ENCODE data around the gene SGSH. TPM values are rescaled to one million over a fixed set of nuclear protein-coding genes. Genes with fewer than 3 reads are reported as not detected.

Gene SGSH
- 19.2 and 19.4 TPM in 2 replicates for total RNA-seq

GRCh38 chr17:80220054-80220735 is at the start of gene SGSH, which contains the start of gene SLC26A11:
Gene SGSH, minus strand, starts transcription at chr17:80220333. Its CDS starts 20 bp downstream, at chr17:80220313.
Gene SLC26A11, plus strand, starts transcription at chr17:80220427. Its CDS starts 1,134 bp downstream, at chr17:80221561.

GRCh38 chr17:80260791-80261158 is 40.6 kb upstream of the SGSH start, which contains the start of gene RNF213:
Gene RNF213, plus strand, starts transcription at chr17:80260852. Its CDS starts 2,830 bp downstream, at chr17:80263682.

GRCh38 chr17:80169784-80170500 is 50.2 kb downstream of the SGSH start, which contains the start of gene CARD14:
Gene CARD14, plus strand, starts transcription at chr17:80170030. Its CDS starts 11,409 bp downstream, at chr17:80181439.

Other genes with a start within 250 kb of the SGSH start
- gene TBC1D16, start 184.5 kb downstream of the SGSH start, total RNA-seq: 56.9 and 64.1 TPM in 2 replicates
- 0.78 and 5.7 TPM in 2 replicates for gene CCDC40, start 183.7 kb downstream of the SGSH start, total RNA-seq
- gene GAA, start 118.8 kb downstream of the SGSH start, total RNA-seq: 82.9 and 91.9 TPM in 2 replicates
- 59.5 and 64.0 TPM in 2 replicates for gene EIF4A3, start 73.2 kb downstream of the SGSH start, total RNA-seq
- 0.15 TPM in 1 of 2 replicates, not detected in the other for gene CARD14, start 50.3 kb downstream of the SGSH start, total RNA-seq
- gene SLC26A11, start 94 bp upstream of the SGSH start, total RNA-seq: 11.9 and 13.3 TPM in 2 replicates
- 56.3 and 57.3 TPM in 2 replicates for gene RNF213, start 40.5 kb upstream of the SGSH start, total RNA-seq
- gene ENDOV, start 194.8 kb upstream of the SGSH start, total RNA-seq: 22.7 and 28.1 TPM in 2 replicates

Data from cardiac ventricle fibroblast (primary cell).